GM18951 (cell line): ENCODE data around the gene FCN1.

Experiments
- POLR2A ChIP-seq: IDR thresholded peaks from 4 replicates; pipeline ENCODE4 v1.6.1; 2011; ENCODE audit warnings: mild to moderate bottlenecking; ENCODE audit not compliant: insufficient read length, insufficient read depth; ENCODE audit errors: extremely low read depth
- in situ Hi-C: fragments of 300-500 bp; cut with MboI; formaldehyde crosslinking; loops from one replicate; pipeline ENCODE4 v1.12.0; 2022; ENCODE audit warnings: low sequenced_read_pairs, mixed read lengths, inconsistent platforms; ENCODE audit not compliant: unreplicated experiment

The FCN1 gene

GRCh38 chr9:134884492-134884891 is 33.2 kb downstream of the FCN1 start:
- no peak for TF ChIP-seq POLR2A
- in situ Hi-C loops, result no loop called here

- TF ChIP-seq POLR2A, result no peak
- in situ Hi-C loops, result no loop called here
These were observed 34.5 kb downstream of the FCN1 start for GRCh38 chr9:134883040-134883782.

GRCh38 chr9:134882204-134882785 is 35.4 kb downstream of the FCN1 start:
- TF ChIP-seq POLR2A, result no peak
- in situ Hi-C loops, result no loop called here

GRCh38 chr9:134881313-134881670 is 36.4 kb downstream of the FCN1 start:
- TF ChIP-seq POLR2A, result no peak
- in situ Hi-C loops, result no loop called here

- no peak for TF ChIP-seq POLR2A
- in situ Hi-C loops, result no loop called here
These were observed 37.0 kb downstream of the FCN1 start, which contains the start of gene FCN2 for GRCh38 chr9:134880484-134881312. Gene FCN2 (plus strand): TSS chr9:134880810. CDS start chr9:134880822, 12 bp downstream.

- in situ Hi-C loops, result no loop called here
- TF ChIP-seq POLR2A, result no peak
These were observed 37.8 kb downstream of the FCN1 start for GRCh38 chr9:134879664-134880483.

GRCh38 chr9:134877541-134877940 is 40.2 kb downstream of the FCN1 start:
- in situ Hi-C loops, result no loop called here
- no peak for TF ChIP-seq POLR2A

- no peak for TF ChIP-seq POLR2A
- in situ Hi-C loops, result no loop called here
These were observed 42.3 kb downstream of the FCN1 start for GRCh38 chr9:134875371-134875770.

GRCh38 chr9:134872482-134873231 is 45.1 kb downstream of the FCN1 start:
- TF ChIP-seq POLR2A, result no peak
- in situ Hi-C loops, result no loop called here

- in situ Hi-C loops, result no loop called here
- TF ChIP-seq POLR2A, result no peak
These were observed 45.9 kb downstream of the FCN1 start for GRCh38 chr9:134871697-134872340.

GRCh38 chr9:134870746-134871662 is 46.7 kb downstream of the FCN1 start:
- in situ Hi-C loops, result no loop called here
- no peak for TF ChIP-seq POLR2A
